ENCODE results near the gene HOXA10.
A peak's percentile ranks its signal among the peaks of the same experiment; 100 is the strongest.

DNA sequence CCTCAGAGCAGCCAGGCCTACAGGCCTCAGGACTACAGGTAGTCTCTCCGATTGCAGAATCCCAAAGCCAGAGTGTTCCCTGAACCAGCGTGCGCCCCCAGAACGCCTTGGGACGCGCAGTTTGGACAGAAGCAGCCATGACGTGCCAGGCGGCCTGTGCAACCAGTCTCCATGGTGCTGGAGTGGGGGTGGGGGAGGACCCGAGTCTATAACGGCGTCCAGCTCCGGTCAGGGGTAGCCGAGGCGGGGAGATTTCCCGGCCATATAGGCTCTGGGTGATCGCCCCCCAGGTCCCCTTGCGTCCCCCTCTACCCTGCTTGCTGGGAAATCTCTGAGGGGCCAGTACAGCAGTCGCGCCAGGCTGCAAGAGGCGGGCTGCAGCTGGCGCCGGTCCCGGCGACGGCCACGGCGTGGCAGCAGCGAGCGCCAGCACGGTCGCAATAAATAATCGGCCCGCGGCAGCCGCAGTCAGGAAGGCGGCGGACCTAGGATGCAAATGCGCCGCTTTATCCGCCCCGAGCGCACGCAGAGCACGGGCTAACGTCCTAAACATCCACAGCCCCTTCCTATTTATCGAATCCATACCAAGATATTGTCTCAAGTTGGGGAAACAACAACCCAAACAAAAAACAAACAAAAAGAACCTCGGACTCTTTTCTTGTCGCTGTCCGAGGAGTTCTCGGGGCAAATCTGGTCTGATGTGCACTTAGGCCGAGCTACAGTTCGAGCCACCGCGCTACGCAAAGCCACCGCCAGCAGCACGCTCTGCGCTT lies 23.4 kb downstream of the HOXA10 start:
- TF ChIP-seq POLR2A (IDR thresholded peaks at IDR 0.05), result peak in 1 of 2 donors; percentile 47
- TF ChIP-seq, protein P1, sequence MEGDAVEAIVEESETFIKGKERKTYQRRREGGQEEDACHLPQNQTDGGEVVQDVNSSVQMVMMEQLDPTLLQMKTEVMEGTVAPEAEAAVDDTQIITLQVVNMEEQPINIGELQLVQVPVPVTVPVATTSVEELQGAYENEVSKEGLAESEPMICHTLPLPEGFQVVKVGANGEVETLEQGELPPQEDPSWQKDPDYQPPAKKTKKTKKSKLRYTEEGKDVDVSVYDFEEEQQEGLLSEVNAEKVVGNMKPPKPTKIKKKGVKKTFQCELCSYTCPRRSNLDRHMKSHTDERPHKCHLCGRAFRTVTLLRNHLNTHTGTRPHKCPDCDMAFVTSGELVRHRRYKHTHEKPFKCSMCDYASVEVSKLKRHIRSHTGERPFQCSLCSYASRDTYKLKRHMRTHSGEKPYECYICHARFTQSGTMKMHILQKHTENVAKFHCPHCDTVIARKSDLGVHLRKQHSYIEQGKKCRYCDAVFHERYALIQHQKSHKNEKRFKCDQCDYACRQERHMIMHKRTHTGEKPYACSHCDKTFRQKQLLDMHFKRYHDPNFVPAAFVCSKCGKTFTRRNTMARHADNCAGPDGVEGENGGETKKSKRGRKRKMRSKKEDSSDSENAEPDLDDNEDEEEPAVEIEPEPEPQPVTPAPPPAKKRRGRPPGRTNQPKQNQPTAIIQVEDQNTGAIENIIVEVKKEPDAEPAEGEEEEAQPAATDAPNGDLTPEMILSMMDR (IDR thresholded peaks at IDR 0.05), result peak; percentile 56 to 95
- peak in 2 of 3 donors; percentile 44 to 89 for TF ChIP-seq POLR2AphosphoS5 (IDR thresholded peaks at IDR 0.05)
- TF ChIP-seq EP300 (IDR thresholded peaks at IDR 0.05), result no peak
